HG02852 (cell line): Measurements from ENCODE around the gene ARL8A.
"Not testable (repeated sequence)": the region's sequence is repeated elsewhere in the genome, so short reads cannot be mapped to it uniquely, and the experiment has no call there.

ENCODE experiments used
- ATAC-seq: cut with Tn5 transposase; IDR thresholded peaks from one replicate; pipeline ENCODE4 v1.9.1; 2021; ENCODE audit warnings: mild to moderate bottlenecking, moderate library complexity; ENCODE audit not compliant: unreplicated experiment

The ARL8A gene

GRCh38 chr1:202176949-202177927 lies 32.7 kb upstream of the ARL8A start:
- no peak for ATAC-seq

- ATAC-seq: no peak
Measured at GRCh38 chr1:202173993-202174392, 29.5 kb upstream of the ARL8A start.

GRCh38 chr1:202172015-202172355 lies 27.4 kb upstream of the ARL8A start:
- ATAC-seq: no peak

GRCh38 chr1:202171292-202172014 lies 26.9 kb upstream of the ARL8A start:
- no peak for ATAC-seq

GRCh38 chr1:202170726-202171125 lies 26.2 kb upstream of the ARL8A start:
- ATAC-seq: no peak

GRCh38 chr1:202168861-202169260 lies 24.3 kb upstream of the ARL8A start:
- ATAC-seq: no peak

DNA sequence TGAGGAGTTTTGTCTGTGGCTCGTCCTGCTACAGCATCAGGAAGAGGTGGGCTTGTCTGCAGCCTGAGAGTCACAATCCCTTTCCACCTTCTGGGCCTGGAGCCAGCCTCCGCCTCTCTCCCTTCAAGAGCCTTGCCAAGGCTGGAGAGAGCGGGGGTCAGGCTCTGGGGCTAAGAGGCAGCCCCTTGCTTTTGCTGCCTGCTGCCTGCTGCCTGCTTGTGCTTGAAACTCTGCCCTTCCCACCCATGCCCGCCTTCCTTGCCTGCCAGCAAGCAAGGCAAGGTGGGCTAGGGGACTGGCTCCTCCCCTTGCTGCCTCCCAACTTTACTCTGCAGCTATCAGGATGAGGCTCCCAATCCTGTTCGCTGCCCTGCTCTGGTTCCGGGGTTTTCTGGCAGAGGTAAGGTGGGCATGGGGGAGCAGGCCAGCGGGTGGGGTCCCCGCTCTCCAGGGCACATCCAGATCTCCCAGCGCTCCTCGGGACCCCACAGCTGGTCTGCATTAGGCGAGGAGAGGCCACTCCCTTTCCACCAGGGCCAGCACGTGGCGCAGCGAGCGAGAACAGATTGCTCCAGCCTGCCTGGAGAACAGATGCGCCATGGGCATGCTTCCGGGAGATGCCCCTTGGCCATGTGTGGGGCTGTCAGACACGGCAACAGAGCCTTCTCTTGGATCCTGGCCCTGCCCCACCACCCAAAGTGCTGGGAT lies 23.3 kb upstream of the ARL8A start:
- no peak for ATAC-seq

- not testable (repeated sequence) for ATAC-seq
Measured at GRCh38 chr1:202167054-202167453, 22.5 kb upstream of the ARL8A start.

- no peak for ATAC-seq
Measured at GRCh38 chr1:202165942-202166843, 21.7 kb upstream of the ARL8A start.

DNA sequence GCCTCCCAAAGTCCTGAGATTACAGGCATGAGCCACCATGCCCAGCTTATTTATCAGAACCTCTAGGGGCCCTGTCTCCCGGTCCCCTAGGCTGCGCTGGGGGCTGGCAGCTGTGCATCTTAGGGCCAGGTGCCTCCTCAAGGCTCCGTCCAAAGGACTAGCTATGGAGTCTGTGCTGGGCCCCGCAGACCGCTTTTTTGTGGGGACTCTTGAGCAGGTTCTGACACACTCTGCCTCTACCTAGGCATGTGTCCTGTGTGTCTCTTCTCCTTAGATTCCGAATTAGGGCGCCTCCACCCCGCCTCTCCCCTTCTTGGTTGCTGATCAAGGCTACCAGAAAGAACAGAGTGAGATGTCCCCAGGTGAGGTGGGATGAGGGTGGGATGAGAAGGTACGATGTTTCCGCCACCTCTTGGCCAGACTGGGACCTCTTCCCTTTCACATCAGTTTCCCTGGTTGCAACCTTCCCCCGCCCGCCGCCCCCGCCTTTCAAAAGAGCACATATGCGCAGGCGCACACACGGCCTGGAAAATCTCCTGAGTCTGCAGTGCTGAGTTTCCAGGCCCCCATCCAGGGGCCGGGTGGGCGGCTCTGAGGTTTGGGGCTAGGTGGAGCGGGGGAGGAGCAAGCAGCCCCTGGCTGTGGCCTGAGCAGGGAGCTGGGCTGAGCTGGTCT lies 20.9 kb upstream of the ARL8A start:
- no peak for ATAC-seq

DNA sequence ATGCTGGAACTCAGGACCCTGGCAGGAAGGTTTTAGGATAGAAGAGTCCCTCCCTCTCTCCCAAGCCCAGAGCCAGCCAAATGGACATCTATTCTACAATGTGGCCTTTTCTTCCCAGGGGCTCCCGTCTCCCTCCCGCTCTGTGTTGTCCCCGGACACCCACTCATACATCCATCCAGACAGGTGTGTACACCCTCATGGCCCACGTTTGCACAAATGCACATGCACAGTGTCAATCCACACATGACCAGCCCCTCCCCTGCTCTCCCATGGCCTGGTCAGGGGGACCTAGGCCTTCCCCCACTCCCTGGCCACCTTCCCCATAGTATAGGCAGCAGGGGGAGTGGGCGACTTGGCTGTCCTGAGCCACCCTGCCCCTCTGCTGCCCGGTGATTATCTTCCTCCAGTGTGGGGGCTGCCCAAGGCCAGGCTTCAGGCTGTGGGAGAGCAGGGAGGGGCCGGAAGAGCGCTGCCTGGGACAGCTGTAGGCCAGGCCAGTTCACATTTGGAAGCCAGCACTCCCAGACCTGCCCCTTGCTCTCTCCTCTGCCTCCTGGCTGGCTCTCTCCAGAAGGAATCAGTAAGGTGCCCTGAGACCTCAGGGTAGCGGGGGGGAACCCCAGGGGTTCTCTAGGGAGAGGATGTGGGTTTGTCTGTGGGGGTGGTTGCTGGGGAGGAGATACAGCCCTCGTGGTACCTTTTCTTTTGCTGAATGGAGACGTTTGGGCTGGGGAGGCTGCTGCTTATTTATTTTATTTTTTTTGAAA lies 19.9 kb upstream of the ARL8A start:
- peak; percentile 56 for ATAC-seq

DNA sequence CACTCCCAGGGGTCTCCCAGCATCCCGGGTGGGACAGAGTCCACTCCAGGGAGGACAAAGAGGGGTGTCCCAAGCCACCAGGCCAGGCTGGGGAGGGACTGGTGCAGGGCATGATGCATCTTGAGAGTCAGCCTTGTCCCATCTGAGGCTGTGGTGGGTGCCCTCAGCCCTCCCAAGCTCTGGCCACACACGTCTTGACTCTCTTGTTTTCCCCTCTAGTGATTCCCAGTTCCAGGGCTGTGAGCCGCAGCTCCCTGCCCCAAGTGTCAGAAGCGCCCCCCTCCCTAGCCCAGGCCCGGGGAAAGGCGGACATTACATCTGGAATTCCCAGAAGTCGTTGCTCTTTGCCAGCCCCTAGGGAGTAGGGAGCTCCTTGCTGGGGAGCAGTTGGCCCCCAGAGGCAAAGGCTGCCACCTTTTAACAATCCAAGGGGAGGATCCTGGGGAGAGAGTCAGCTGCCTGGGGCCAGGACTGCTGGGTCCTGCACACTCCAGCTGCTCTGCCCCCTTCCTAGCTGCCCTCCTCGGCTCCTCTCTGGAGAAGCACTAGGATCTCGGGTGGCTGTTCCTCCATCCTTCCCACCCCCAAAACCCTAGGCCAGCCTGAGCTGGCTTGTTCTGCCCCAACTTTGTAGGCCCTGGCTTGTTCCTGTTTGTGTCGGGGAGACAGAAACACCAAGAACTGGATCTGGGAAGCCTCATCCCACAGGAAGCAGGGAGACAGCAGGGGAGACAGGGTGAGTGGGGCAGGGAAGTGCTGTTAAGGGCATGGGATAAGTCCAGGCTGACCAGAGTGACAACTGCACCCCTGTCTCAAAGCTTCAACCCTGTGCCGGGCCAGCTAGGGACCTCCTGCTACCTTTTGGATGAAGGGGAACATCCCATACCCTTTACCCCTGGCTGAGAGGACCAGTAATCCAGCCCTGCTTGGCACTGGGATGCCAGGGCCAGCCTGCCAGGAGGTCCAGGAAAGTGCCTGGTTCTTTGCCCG lies 19.0 kb upstream of the ARL8A start:
- no peak for ATAC-seq

DNA sequence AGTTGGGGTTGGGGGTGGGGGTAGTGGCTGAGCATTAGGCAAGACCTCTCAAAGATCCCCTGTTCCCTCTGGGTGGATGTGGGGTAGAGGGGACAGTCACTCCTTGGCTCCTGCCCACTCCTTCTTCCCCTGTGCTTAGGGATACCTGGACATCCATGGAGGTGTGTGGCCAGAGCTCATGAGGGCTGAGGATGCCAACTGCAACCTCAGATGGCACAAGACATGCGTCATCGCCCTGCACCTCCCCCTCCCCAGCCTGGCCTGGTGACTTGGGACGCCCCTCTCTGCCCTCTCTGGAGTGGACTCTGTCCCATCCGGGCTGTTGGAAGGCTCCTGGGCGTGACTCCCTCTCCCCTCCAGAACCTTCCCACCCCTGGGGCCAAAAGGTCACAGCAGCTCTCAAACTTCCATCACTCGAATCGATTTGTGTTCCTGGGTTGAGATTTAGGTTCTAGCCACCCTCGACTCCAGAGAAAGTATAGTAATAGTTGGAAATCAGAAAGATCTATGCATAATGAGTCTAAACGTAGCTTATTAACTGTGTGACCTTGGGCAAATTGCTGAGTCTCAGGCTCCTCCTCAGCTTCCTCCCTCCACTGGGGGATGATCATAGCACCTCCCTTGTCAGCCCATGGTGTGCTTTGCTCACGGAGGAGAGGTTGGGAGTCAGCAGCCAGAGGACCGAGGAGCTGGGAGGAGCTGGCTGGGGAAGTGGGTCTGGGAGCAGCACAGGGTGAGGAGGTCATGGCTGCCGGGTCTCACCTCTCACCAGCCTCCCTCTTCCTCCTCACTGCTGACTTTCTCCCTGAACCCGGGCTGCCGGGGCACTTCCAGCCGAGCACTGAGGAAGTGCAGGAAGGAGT lies 18.1 kb upstream of the ARL8A start:
- ATAC-seq: no peak

GRCh38 chr1:202162047-202162417 lies 17.5 kb upstream of the ARL8A start:
- ATAC-seq: no peak

- no peak for ATAC-seq
Measured at GRCh38 chr1:202161151-202162046, 16.9 kb upstream of the ARL8A start.

DNA sequence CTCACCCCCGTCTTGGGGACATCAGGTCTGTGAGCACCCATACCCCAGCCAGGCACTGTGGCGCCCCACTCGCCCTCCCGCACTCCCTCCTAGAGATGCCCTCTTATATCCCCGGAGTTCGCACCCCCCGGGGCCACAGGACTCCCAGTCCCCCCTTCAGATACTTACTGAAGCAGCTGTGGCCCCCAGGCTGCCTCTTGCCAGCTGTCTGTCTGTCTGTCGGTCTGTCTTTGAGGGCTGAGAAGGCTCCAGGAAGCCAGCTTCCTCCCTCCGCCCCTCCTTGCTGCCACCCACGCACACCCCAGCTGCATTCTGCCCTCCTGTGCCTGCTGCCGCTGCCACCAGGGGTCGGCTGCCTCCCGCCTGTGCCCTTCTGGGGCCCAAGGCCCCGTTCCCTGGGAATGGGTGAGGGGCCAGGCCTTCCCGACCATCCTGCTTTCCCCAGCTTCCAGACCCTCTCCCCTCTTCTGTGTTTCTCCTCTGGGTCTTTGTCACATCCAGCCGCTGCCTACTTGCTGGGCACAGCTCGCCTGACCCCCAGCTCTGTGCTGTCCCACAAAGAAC lies 15.9 kb upstream of the ARL8A start, which contains the start of gene PTPN7:
TSS of gene PTPN7 (minus strand) at position 226 of the 564 bp plus-strand sequence. CDS start 1,200 bp downstream, outside the sequence.
- no peak for ATAC-seq
